Lung microvascular endothelial cell (primary cell): ENCODE data around the gene KIF26B. TPM values are rescaled to one million over a fixed set of nuclear protein-coding genes. Genes with fewer than 3 reads are reported as not detected.

Experiments used
- DNase-seq, 2 donors: peaks; one replicate each; pipeline versions ENCODE4 v3.0.0 to v3.0.0-alpha.2; 2010; ENCODE audit warnings: low read depth in 2 of 2
- total RNA-seq: library from RNA; depleted of rRNA; stranded (reverse); fragments of >200 nt; gene quantifications from 2 replicates; pipeline ENCODE4 v1.2.1, GENCODE V29; 2014

Gene KIF26B
- total RNA-seq, 1 donor from 2014 or later: 1.4 TPM

GRCh38 chr1:245673881-245674414 lies 519.2 kb downstream of the KIF26B start:
- DNase-seq: no peak

DNA sequence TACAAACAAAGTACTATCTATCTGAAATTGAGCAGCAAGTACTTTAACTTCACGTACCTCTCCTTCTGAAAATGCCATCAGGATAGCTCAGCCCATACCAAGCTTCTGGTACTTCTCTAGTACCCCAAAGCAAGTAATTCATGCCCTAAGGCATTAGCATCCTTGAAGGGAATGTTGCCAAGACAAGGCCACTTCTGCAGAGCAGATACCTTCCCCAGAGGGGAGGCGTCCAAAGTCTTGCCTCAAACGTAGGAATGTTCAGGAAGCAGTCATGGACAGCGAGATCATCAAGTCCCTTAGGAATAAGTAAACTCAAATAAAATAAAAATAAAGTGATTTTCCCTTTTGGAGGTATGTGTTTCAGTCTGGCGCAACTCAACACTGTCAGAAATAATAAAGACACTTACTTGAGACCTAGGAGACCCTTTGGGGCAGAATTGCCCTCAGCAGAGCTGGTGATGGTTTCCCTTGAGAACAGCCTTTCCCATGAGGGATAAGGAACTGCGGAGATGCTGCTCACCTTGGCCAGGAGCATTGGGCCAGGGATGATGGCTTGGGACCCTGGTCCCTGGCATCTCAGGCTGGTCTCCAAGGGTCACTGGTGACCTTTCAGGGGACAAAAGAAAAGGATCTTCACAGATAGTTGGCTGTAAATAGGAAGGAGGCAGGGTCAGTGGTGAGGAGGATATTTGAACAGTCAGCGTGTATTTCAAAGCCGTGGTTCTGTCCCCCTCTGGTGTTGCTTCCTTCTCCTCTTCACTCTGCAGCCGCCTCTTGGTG lies 522.9 kb downstream of the KIF26B start:
- DNase-seq: no peak

GRCh38 chr1:245678860-245679411 lies 524.2 kb downstream of the KIF26B start:
- DNase-seq: no peak

DNA sequence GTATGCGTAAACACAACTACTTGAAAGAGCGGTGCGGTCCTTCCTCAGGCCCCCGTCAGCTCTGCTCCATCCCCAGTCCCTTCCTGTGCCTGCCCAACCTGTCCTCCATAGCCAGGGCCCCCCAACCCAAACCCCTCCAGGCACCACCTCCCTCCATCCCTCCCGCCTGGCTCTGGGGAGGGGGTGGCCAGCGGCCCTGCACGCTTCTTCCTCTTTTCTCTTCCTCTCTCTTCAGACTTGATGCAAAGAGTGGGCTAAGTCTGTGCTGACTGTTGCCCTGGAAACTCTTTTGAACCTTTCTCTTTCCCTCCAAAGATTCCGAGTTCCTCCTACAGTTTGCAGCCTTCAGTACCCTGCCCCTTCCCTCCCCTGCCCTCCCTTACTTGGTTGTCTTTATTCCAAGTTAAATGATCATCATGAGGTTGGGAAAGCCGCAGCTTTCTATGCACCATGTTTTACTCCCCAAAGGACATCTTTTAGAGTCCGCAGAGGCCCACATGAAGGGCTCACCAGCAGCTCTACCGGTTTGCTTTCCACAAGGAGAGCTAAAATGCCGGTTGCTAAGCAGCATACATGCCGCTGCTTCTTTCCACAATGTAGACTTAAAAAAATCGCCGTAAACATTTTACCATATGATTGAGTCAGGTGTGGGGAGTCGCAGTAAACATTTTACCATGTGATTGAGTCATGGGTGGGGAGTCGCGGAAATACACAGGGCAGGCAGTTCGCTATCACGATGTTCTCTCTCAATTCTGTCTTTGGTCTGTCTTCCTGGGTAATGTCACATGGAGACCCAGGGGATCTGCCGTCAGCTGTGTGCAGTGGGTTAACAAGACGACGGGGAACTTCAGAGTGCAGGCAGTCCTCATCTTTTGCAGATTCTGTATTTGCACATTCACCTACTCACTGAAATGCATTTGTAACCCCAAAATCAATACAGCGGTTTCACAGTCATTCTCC lies 525.3 kb downstream of the KIF26B start:
- DNase-seq: no peak

GRCh38 chr1:245682638-245683628 lies 528.1 kb downstream of the KIF26B start:
- DNase-seq: no peak

DNA sequence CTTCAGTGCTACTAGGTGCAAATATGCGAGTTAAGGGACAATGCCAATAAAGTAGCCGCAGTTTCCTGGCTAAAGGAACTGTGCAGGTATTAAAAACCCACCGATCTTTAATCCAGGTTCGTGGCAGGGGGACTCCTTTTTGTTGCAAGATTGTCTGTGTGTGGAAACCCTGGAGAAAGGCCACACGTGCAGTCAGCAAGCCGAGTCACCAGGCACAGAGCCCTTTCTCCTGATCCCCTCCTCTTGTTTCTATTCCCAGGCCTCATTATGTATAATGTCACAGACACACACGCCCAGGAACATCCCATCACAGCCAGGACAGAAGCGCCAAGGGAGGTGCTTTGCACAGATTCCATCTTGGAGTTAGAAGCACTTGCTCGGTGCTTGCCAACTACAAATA lies 528.9 kb downstream of the KIF26B start:
- DNase-seq: no peak

DNA sequence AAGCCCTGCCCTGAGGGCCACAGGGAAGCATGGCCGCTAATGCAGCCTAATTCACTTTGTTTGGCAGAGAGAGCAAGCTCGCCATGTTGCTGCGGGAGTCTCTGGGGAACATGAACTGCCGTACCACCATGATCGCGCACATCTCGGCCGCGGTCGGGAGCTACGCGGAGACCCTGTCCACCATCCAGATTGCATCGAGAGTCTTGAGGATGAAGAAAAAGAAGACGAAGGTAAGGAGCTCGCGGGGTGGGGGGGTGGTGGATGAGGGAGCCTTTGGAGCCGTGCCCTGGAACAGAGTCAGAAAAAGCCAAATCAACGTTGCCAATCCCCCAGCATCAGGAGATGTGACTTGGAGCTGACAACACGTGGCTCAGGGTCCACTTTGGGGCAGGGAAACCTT lies 529.4 kb downstream of the KIF26B start:
- no peak for DNase-seq

DNA sequence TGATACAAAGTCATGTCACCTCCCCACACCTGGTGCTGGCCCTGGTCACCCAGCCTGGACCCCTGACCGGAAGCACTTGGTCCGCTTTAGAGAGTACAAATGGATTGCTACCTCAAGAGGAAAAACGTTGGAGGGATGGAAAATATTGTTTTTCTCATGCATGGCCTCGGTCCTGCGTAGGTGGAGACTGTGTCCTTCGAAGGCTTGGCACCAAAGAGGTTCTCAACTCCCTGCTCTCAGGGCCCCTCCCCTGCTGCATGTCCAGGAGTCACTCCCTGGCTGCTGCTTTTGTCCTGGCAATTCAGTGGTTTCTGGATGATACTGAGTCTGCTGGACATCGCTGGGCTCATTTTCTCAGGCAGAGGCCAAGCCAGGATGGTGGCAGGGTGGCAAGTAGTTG lies 529.8 kb downstream of the KIF26B start:
- DNase-seq: no peak

- DNase-seq: no peak
These were observed 530.5 kb downstream of the KIF26B start for GRCh38 chr1:245685111-245685810.

DNA sequence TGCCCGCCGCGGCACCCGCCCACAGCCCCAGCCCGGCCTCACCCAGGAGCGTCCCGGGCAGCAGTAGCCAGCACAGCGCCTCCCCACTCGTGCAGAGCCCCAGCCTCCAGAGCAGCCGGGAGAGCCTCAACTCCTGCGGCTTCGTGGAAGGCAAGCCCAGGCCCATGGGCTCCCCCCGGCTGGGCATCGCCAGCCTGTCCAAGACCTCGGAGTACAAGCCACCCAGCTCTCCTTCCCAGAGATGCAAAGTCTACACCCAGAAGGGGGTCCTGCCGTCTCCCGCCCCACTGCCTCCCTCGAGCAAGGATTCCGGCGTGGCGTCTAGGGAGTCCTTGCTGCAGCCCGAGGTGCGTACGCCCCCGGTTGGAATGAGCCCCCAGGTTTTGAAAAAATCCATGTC lies 531.2 kb downstream of the KIF26B start:
- no peak for DNase-seq

- DNase-seq: no peak
These were observed 531.8 kb downstream of the KIF26B start for GRCh38 chr1:245686446-245687030.

- DNase-seq: no peak
These were observed 532.4 kb downstream of the KIF26B start for GRCh38 chr1:245687152-245687635.

DNA sequence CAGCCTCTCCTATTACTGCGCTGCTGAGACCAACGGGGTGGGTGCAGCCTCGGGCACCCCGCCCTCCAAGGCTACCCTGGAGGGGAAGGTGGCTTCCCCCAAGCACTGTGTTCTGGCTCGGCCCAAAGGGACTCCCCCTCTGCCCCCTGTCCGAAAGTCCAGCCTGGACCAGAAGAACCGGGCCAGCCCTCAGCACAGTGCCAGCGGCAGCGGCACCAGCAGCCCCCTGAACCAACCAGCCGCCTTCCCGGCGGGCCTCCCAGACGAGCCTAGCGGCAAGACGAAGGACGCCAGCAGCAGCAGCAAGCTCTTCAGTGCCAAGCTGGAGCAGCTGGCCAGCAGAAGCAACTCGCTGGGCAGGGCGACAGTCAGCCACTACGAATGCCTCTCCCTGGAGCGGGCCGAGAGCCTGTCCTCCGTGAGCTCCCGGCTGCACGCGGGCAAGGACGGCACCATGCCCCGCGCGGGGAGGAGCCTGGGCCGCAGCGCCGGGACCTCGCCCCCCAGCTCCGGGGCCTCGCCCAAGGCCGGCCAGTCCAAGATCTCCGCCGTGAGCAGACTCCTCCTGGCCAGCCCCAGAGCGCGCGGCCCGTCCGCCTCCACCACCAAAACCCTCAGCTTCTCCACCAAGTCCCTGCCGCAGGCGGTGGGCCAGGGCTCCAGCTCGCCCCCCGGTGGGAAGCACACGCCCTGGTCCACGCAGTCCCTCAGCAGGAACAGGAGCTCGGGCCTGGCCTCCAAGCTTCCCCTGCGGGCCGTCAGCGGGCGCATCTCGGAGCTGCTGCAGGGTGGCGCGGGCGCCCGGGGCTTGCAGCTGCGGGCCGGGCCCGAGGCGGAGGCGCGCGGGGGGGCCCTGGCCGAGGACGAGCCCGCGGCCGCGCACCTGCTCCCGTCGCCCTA lies 533.1 kb downstream of the KIF26B start:
- DNase-seq: no peak

DNA sequence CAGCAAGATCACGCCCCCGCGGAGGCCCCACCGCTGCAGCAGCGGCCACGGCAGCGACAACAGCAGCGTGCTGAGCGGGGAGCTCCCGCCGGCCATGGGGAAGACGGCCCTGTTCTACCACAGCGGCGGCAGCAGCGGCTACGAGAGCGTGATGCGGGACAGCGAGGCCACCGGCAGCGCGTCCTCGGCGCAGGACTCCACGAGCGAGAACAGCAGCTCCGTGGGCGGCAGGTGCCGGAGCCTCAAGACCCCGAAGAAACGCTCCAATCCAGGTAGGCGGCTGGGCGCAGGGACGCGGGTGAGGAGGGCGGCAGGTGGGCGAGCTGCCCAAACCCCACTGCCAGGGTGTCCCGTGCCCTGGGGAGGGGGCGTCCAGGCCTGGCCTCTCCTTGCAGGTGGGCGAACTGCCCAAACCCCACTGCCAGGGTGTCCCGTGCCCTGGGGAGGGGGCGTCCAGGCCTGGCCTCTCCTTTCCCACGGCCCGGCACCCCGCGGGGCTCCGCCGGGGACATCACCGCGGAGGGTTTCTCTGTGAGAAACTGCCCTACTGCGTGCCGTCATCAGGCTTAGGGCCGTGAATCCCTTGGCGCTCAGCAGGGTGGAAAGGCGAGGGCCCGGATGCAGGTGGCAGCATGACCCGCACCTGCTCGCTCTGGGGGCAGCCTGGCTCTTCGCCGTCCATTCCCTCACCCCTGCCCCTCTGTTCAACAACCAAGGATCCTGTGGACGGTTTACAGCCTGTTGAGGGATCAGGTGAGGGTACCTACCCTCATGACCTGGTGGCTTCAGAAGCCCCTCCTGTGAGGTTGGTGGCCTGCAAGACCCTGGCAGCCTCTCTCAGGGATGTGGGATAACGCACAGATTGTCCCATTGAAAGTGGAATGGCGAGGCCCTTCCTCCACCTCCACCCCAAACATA lies 534.0 kb downstream of the KIF26B start:
- DNase-seq: no peak

DNA sequence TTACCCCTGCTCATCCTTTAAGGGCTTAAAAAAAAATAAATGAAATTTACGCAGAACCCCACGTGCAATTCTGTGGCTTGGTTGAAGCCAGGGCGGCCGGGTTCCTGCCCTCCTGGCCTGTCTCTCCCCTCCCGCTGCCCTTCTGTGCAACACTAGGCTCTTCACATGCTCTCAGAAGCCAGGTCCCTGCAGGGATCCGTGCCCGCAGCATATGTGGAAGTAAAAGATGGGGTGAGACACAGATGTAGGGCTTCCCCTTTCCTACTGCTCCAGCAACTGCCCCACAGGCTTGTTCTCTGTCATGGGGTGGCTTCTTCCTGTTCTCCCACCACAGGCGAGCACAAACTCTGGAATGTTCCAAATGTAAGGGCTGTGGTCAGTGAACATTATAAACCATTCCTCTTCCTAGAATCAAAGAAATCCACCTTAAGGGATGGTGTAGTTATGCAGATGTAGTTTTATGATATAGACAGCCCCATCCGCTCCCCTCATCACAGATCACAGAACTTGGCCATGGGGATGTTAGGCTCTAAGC lies 535.4 kb downstream of the KIF26B start:
- DNase-seq: no peak

- peak in 1 of 2 donors; percentile 84 for DNase-seq
These were observed 536.3 kb downstream of the KIF26B start for GRCh38 chr1:245690946-245691541.

DNA sequence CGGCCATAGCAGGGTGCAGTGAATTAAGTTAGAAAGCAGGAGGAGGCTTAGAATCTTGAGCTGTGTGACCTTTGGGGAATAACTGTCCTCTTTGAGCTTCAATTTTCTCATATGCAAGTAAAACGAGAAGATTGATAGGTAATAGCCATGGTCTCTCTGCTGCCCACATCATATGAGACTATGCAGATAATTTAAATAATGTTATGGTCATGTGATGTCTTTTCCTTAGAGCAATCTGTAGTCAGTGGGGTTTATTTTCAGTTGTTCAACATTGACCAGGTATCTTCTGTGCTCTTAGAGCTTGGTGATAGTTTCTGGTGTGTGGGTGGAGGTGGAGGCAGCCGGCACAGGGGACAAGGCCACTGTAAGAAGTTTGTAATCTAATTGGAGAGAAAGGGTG lies 537.1 kb downstream of the KIF26B start:
- no peak for DNase-seq
